Osteoblast (primary cell): ENCODE results near the gene ZNF497. TPM values are rescaled to one million over a fixed set of nuclear protein-coding genes. Genes with fewer than 3 reads are reported as not detected.

Experiments
- DNase-seq: peaks from one replicate; pipeline ENCODE4 v3.0.0; 2011; ENCODE audit warnings: low spot score, mixed read lengths; ENCODE audit not compliant: insufficient read length; ENCODE audit errors: missing footprints
- H2AFZ ChIP-seq: 2 replicates; pipeline ENCODE4 v1.6.0; 2011; ENCODE audit warnings: mild to moderate bottlenecking, low read length
- H3K27ac ChIP-seq: 2 replicates; pipeline ENCODE4 v1.5.1; 2011; ENCODE audit warnings: mild to moderate bottlenecking, low read depth, low read length, moderate library complexity
- H3K27me3 ChIP-seq: 2 replicates; pipeline ENCODE4 v1.6.0; 2012; ENCODE audit warnings: mild to moderate bottlenecking, control low read depth, inconsistent platforms, low read length, moderate library complexity; ENCODE audit not compliant: insufficient read depth
- H3K36me3 ChIP-seq: 2 replicates; pipeline ENCODE4 v1.5.1; 2011; ENCODE audit warnings: mild to moderate bottlenecking, low read length, control low read depth, moderate library complexity; ENCODE audit not compliant: insufficient read depth
- H3K4me1 ChIP-seq: 2 replicates; pipeline ENCODE4 v1.5.1; 2011; ENCODE audit warnings: mild to moderate bottlenecking, low read length, control low read depth, moderate library complexity; ENCODE audit not compliant: insufficient read depth
- H3K4me2 ChIP-seq: 2 replicates; pipeline ENCODE4 v1.6.0; 2011; ENCODE audit warnings: mild to moderate bottlenecking, low read length; ENCODE audit not compliant: insufficient read depth
- H3K4me3 ChIP-seq: fragments of 200-600 bp; sonication (generic); 3 replicates; pipeline ENCODE4 v1.5.1; 2012; ENCODE audit warnings: mild to moderate bottlenecking, low read length, inconsistent platforms; ENCODE audit not compliant: insufficient read depth
- H3K79me2 ChIP-seq: 2 replicates; pipeline ENCODE4 v1.6.0; 2012; ENCODE audit warnings: mild to moderate bottlenecking, low read length, control low read depth, inconsistent platforms; ENCODE audit not compliant: insufficient read depth
- H3K9me3 ChIP-seq: 2 replicates; pipeline ENCODE4 v1.5.1; 2011; ENCODE audit warnings: low read depth, low read length, control low read depth
- H4K20me1 ChIP-seq: 2 replicates; pipeline ENCODE4 v1.6.0; 2012; ENCODE audit warnings: mild to moderate bottlenecking, low read length, control low read depth; ENCODE audit not compliant: insufficient read depth
- CTCF ChIP-seq: IDR thresholded peaks from 2 replicates; pipeline ENCODE4 v1.5.1; 2011; ENCODE audit warnings: mild to moderate bottlenecking, low read depth, low read length, moderate library complexity; ENCODE audit errors: extremely low read depth
- total RNA-seq: library from RNA; depleted of rRNA; stranded (reverse); fragments of >200 nt; gene quantifications from 2 replicates; pipeline ENCODE4 v1.2.3, GENCODE V29; 2012

Gene ZNF497
- total RNA-seq, 1 donor = 1.4 TPM

GRCh38 chr19:58368561-58369360 is 6.2 kb upstream of the ZNF497 start:
- Histone ChIP-seq H4K20me1 (no peaks in the 10 kb centered on the region), H3K27me3 (no peaks in the 10 kb centered on the region), H3K36me3 (no peaks in the 10 kb centered on the region), H3K4me3 (no peak overlapping the region), H3K4me2 (no peak overlapping the region), H3K27ac (no peak overlapping the region), H3K9me3 (no peaks in the 10 kb centered on the region), H3K79me2 (no peaks in the 10 kb centered on the region), H3K4me1 (no peaks in the 10 kb centered on the region), H2AFZ (no peak overlapping the region)
- TF ChIP-seq CTCF = no peak
- peak; percentile 65 for DNase-seq

GRCh38 chr19:58367698-58368454 is 5.3 kb upstream of the ZNF497 start:
- H3K9me3 ChIP-seq = no peaks in the 10 kb centered on the region
- no peak for TF ChIP-seq CTCF
- H3K27ac ChIP-seq = no peak overlapping the region

DNA sequence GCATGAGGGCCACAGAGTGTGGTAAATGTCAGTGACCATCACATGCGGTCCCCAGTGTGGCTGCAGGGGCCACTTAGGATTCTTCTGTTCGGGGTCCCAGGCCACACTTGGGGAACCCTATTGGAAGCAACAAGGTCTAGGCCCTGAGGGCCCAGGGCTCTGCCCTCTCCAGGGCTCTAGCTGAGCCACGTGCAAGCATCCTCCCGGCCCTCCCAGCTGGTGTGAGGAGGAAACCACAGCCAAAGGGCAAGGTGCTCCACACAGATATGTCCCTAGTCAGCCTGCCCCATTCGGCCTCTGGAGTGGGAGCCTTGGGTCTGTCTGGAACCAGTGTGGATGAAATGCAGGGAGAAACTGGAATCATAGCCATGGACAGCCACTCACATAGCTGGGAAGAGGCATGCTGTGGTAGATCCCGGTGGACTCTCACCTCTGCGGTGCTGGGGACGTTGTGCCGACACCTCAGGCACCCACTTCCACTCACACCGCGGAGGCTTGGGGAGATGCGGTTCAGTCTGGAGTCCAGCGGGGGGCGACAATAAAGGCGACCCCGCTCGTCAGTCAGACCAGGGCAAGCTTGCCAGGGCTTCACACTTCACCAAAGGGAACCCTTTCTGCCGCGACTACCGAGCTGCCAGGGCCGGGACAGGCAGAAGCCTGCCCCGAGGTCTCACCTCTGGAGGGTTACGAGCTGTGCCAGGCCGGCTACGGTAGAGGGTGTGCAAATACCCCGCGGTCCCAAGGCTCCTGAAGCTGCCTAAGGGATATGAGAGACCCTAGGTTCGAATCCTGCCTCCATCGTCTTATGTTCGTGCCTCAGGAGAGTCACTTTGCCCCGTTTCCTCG is 4.3 kb upstream of the ZNF497 start:
- H3K36me3 ChIP-seq = no peaks in the 10 kb centered on the region
- H3K4me2 ChIP-seq = no peak overlapping the region
- H3K27ac ChIP-seq = no peak overlapping the region
- no peaks in the 10 kb centered on the region for H3K27me3 ChIP-seq
- H4K20me1 ChIP-seq = no peaks in the 10 kb centered on the region
- H3K4me1 ChIP-seq = peaks cover 3% of the 10 kb centered on the region
- peak; percentile 75 for DNase-seq
- TF ChIP-seq CTCF = no peak
- no peak overlapping the region for H2AFZ ChIP-seq
- no peak overlapping the region for H3K4me3 ChIP-seq
- H3K9me3 ChIP-seq = no peaks in the 10 kb centered on the region
- no peaks in the 10 kb centered on the region for H3K79me2 ChIP-seq

More at GRCh38 chr19:58367698-58368454, 5.3 kb upstream of the ZNF497 start:
- DNase-seq = peak; percentile 52
- no peaks in the 10 kb centered on the region for H3K79me2 ChIP-seq
- no peak overlapping the region for H2AFZ ChIP-seq
- no peak overlapping the region for H3K4me2 ChIP-seq
- H3K27me3 ChIP-seq = no peaks in the 10 kb centered on the region
- no peaks in the 10 kb centered on the region for H4K20me1 ChIP-seq
- no peak overlapping the region for H3K4me3 ChIP-seq
- H3K36me3 ChIP-seq = no peaks in the 10 kb centered on the region
- no peaks in the 10 kb centered on the region for H3K4me1 ChIP-seq
